DMS53 treated with DMSO at 0.1 percent for 48 hours (cell line): ENCODE results near the gene SMARCD3.

ENCODE experiments used
- DNase-seq: peaks from one replicate; lab custom pipeline; 2025; ENCODE audit not compliant: unreplicated experiment; lab: John Stamatoyannopoulos, UW

SMARCD3 gene

DNA sequence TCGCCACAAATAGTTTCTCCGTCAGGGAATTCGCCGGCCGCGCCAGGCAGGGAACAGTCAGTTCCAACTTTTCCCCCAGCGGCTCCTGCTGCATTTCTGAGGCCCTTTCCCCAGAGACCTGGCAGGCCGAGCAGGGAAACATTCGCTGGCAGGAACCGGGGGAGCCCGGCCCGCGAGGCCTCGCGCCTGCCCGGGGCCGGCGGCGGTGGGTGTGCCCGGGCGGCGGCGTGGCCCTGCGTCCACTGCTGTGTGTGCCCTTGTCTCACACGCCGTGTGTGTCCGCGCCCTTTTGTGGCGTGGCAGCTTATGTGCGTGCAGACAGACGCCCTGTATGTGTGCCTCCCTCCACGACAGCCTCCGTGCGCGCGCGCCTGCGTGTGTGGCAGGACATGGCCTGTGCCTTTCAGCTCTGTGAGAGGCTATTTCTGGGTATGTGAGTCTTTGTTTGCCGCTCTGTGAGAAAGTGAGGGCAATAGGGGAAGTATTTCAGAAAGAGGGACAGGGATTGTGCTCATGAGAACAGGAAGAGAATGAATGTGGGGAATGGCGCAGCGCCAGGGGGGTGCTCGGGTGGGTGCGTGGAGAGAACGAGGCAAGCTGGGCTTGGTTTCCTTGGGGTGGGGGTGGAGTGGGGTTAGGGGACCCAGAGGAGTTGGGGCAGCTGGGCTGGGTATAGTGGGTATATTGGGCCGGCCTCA is 689 bp upstream of the SMARCD3 start:
- DNase-seq: peak; percentile 68

DNA sequence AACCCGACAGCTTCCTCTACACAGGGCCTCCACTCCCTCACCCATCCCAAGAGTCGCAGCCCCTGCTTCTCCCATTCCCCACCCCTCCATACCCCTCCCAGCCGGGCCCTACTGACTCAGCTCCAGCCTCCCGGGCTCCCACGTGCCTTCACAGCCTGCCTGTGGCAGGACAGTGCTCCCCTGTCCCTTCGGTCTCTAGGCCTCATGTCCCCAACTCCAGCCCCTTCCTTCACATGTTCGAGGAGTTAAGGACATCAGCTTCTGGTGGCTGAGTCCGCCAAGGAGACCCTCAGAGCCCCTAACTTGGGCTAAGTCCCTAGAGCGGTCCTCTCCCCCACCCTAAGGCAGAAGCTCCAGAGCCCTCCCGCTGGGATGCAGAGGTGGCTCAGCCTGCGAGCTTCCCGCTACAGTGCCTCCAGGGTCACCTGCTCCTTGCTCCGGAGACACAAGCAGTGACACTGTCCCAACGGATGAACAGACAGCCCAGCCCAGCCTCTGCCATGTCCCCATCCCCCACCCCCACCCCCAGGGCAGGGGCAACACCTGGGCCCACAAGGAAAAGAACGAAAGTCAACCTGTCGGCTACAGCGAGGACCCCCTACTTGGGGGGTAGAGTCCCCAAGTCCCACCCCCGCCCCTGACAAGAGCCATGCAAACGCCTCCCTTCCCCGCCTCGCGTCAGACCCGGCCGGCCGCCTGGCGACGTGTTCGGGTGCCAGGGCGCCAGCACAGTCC is 716 bp downstream of the SMARCD3 start:
- DNase-seq: peak; percentile 29

GRCh38 chr7:151246851-151247580 is 1.5 kb downstream of the SMARCD3 start:
- no peak for DNase-seq

- no peak for DNase-seq
Measured at GRCh38 chr7:151246102-151246850, 2.2 kb downstream of the SMARCD3 start.

DNA sequence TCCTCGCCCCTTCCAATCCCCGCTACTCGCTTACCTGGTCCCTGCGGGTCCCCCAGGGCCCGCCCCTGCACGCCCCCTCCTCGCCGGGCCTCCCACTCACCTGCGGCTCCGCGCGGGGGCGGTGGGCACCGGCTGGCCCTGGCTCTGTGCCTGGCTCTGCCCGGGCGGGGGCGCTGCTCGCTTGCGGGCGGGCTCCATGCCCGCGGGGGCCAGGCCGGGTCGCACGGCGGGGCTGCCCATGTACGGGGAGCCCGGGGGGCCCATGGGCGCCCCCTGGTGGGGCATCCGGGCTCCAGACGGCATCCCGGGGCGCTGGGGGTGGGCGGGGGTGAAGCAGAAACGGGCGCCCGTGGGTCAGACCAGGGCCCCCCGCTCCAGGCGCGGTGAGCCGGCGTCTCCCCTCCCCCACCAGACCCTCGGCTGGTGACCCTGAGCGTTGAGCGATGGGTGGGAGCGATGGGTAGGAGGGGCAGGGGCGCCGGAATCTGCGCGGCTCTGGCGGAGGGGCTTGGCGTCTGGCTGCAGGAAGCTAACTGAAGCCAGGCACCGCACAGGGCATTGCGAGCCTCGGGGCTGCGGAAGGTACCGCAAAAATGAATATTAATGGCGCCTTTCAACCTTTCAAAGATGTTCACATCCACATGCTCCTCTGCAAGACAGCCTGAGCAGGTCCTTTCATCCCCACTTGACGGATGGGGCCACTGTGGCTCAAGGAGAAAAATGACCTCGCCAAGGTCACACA is 3.0 kb downstream of the SMARCD3 start:
- peak; percentile 19 for DNase-seq

- DNase-seq: no peak
Measured at GRCh38 chr7:151244841-151245346, 3.6 kb downstream of the SMARCD3 start.

GRCh38 chr7:151244196-151244840 is 4.2 kb downstream of the SMARCD3 start:
- DNase-seq: peak; percentile 54

DNA sequence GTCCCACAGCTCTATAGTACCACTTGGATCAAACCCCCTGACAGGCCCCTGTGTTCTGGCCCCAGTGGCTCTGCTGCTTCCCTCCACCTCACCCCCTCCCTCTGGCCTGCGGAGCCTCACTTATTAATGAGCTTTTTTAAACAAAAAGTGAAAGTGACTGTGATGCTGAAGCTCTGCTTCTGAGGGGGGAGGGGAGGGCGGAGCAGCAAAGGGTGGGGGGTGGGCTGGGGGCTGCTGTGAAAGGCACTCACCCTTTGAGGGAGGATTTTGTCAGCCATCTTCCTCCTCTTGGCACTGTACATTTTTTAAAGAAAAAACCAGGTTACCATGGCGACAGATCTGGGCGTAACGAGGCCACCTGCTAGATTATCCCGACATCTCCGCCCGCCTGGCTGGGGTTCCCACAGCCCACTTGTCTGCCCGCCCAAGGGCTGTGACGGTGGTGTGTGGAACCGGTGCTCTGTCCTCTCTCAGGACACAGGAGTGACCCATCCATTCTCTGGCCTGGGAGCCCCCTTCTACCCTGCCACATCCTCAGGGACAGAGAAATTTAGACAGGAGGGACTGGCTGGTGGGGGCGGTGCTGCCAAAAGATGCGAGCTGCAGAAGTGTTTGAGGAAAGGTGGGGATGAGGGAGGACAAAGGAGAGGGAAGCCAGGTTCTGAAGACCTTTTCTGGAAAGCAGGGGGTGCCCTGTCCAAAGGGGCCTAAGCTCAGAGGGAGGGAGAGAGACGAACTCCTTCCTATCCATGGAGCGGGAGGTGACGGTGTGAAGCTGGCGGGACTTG is 4.9 kb downstream of the SMARCD3 start:
- DNase-seq: peak; percentile 36

- DNase-seq: peak; percentile 35
Measured at GRCh38 chr7:151243045-151243349, 5.5 kb downstream of the SMARCD3 start.

DNA sequence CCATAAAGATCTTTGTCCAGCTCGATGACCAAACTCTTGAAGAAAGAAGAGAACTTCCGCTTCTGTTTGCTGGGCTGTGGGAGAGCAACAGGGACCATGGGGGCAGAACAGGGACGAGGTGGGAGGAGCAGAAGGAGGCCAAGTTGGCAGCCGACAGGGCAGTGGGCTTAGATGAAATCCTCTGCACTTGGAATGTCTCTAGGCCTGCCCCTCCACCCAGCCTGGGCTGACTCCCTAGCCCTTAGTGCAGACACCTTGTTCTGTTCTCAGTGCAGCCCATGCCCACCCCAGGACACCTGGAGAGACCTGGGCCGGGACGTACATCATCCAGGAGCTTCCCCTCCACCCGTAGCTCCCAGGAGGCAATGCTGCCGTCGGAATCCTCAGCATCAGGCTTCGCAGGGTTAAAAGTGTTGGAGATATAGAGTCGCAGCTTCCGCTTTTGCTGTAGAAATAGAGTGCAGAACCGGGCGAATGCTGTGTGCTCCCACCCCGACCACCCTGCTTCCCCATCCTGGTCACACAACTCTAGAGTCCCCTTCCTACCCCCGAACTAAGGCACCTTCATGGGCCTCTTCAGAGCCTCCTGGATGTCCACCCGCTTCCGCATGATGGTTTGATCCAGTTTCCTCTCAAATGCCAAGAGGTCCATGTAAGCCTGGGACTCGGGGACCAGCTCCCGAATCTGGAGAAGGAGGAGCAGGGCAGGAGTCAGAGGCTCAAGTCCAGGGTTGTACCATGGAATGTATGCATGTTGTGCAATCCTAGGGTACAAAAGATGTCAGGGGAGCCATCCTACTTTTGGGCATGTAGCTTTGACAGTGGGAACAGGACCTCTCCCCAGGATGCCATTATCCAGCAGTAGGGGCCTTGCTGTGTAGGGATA is 6.1 kb downstream of the SMARCD3 start:
- DNase-seq: no peak

- no peak for DNase-seq
Measured at GRCh38 chr7:151241755-151242096, 6.8 kb downstream of the SMARCD3 start.

DNA sequence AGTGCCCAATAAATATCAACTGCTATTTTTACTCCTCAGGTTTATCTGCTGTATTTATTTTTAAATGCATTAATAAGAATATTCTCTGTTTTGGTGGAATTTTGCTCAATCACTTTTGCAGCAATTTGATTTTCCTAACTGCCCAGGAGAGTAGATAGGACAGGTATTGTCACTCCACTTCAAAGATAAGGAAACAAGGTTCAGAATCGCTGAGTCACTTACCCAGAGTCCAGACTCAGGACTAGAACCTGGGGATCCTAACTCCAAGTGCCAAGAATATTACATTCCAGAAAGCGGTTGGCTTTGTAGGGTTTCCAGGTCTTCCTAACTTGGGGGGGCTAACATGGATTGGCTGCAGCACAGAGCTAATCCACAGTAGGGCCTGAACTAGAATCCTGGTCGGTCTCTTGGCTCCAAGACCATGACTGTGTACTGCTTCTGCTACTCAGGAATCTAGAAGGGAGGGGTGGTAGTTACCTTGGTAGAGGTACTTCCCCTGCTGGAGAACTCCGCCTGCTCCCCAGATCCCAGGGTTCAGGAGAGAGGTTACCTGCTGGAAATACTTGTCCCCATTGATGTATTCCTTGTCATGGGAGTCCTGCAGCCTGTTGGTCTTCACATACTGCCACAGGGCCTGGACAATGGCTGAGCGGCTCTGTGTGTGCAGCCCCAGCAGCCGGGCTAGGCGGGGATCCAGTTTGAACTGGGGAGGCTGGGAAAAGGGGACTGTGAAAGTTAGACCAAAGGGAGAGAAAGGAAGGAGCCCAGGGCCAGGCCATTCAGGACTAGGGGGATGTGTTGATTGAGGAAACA is 7.3 kb downstream of the SMARCD3 start:
- no peak for DNase-seq

GRCh38 chr7:151240536-151240935 is 8.0 kb downstream of the SMARCD3 start:
- DNase-seq: no peak

DNA sequence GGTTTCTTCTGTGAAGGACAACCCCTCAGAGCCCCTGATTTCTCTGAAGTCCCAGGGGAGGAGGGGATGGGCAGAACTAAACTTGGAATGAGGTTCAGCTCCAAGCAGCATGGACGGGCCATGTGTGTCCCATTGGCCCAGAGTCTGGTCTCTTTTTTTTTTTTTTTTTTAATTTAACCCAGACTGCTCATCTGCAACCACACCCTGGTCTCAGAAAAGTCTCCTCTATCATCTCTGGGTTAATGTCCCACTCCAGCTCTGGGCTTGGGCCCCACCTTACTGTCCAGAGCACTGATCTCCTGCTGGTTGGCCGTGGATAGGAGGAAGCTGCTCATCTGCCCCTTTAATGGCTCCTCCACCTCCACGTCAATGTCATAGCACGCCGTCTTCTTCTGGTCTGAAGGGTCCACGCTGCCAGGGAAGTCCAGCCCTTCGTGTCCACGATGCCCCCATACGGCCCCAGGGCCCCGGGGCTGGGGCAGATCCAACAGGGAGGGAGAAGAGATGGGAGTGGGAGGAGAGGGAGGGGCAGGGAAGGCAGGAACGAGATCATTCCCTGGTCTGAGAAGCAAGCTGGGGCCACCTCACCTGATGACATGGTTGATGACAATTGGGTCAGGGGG is 8.5 kb downstream of the SMARCD3 start:
- DNase-seq: no peak

- no peak for DNase-seq
Measured at GRCh38 chr7:151238924-151239836, 9.3 kb downstream of the SMARCD3 start.

DNA sequence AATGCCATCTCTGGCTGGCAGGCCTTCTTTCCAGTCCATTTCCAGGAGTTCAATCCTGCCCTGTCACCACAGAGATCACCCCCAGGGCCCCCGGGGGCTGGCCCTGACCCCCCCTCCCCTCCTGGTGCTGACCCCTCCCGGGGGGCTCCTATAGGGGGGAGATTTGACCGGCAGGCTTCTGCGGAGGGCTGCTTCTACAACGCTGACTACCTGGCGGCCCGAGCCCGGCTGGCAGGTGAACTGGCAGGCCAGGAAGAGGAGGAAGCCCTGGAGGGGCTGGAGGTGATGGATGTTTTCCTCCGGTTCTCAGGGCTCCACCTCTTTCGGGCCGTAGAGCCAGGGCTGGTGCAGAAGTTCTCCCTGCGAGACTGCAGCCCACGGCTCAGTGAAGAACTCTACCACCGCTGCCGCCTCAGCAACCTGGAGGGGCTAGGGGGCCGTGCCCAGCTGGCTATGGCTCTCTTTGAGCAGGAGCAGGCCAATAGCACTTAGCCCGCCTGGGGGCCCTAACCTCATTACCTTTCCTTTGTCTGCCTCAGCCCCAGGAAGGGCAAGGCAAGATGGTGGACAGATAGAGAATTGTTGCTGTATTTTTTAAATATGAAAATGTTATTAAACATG is 10.2 kb downstream of the SMARCD3 start:
- no peak for DNase-seq
